ENCODE data around the gene FRMD8.

GRCh38 chr11:65431451-65432099, 45.1 kb downstream of the FRMD8 start:
- TF ChIP-seq CTCF (IDR thresholded peaks at IDR 0.05 in 4 of 5, conservative IDR thresholded peaks at IDR 0.05 in 1 of 5) (no peak), POLR2A (IDR thresholded peaks at IDR 0.05) (peak in 1 of 2 donors; percentile 18)

All from gastrocnemius medialis (tissue), 4 donors.